Keratinocyte (primary cell): ENCODE data around the gene PIWIL4.

Experiments used
- EZH2 ChIP-seq: IDR thresholded peaks from one replicate; pipeline ENCODE4 v1.6.1; 2012; ENCODE audit warnings: inconsistent platforms, mild to moderate bottlenecking, low read length, moderate library complexity
- TF ChIP-seq, protein P1 (sequence below), 3 experiments: IDR thresholded peaks in 1 of 3; conservative IDR thresholded peaks in 1 of 3; optimal IDR thresholded peaks in 1 of 3; 2 replicates in 2 of 3; 3 replicates in 1 of 3; pipeline versions ENCODE3 to v1.5.1; 2011; ENCODE audit warnings: low read length in 3 of 3, mild to moderate bottlenecking in 3 of 3, moderate library complexity in 2 of 3, control low read depth in 1 of 3, inconsistent platforms in 1 of 3; ENCODE audit not compliant: insufficient read depth in 2 of 3; ENCODE audit errors: extremely low read depth in 1 of 3

DNA sequence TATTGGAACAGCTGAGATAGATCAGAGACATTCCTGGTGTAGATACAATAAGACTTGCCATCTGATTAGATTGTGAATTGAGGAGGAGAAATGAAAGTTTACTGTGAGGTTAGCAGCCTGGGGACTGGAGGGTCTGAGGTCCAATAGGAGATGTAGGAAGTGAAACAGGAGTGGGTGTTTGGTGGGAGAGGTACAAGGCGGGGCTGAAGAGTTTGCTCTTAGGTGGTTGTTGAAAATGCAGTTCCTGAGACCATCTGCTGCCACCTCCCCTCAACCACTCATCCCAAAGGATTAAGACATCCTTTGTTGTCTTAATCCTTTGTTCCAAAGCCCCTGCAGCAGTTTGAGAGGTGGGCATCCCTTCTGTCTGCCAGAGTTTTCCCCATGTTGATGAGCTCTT is 14.8 kb downstream of the PIWIL4 start:
- TF ChIP-seq, protein P1, sequence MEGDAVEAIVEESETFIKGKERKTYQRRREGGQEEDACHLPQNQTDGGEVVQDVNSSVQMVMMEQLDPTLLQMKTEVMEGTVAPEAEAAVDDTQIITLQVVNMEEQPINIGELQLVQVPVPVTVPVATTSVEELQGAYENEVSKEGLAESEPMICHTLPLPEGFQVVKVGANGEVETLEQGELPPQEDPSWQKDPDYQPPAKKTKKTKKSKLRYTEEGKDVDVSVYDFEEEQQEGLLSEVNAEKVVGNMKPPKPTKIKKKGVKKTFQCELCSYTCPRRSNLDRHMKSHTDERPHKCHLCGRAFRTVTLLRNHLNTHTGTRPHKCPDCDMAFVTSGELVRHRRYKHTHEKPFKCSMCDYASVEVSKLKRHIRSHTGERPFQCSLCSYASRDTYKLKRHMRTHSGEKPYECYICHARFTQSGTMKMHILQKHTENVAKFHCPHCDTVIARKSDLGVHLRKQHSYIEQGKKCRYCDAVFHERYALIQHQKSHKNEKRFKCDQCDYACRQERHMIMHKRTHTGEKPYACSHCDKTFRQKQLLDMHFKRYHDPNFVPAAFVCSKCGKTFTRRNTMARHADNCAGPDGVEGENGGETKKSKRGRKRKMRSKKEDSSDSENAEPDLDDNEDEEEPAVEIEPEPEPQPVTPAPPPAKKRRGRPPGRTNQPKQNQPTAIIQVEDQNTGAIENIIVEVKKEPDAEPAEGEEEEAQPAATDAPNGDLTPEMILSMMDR (optimal IDR thresholded peaks at IDR 0.05 in 1 of 3, IDR thresholded peaks at IDR 0.05 in 1 of 3, conservative IDR thresholded peaks at IDR 0.05 in 1 of 3; ENCODE audit: extremely low read depth in 1 of 3, insufficient read depth in 2 of 3, low read length in 3 of 3) = no peak
- no peak for TF ChIP-seq EZH2
